ENCODE results near the gene TFCP2L1. TPM values are rescaled to one million over a fixed set of nuclear protein-coding genes. Genes with fewer than 3 reads are reported as not detected.

TFCP2L1 gene
- total and polyA plus RNA-seq, 9 donors = 0.05 to 13.8 (median 0.86) TPM; not detected in 1

DNA sequence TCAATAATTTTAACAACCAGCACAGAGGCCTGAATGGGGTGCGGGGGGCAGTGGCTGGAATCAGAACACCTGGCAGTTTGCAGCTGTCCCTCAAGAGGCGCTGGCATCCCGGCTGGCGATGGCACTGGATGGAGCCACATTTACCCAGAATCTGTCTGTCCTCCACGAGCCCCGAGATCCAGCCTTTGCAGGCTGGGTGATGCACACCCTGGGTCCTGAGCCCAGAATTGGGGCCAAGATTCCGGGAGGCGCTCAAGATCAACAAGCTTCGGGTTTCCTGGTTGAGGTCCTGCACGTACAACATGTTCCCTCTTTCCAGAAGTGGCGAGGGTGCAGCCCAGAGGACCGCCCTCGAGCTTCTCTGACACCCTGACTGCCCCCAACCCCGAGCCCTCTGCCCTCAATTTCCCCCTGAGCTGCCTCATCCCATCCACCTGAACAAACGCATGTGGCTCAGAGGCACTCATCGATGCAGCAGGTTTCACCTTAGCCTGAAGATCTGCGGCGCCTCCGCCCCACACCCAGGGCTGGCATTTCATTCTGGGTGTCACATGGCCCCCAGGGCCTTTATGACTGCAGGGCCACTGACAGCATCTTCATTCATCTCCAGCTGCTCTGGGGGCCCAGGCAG is 97.5 kb downstream of the TFCP2L1 start:
- intact Hi-C loops (cut with DNase I) = no loop called here
- Histone ChIP-seq H3K27ac (no peak overlapping the region), H3K27me3 (no peaks in the 10 kb centered on the region), H3K36me3 (no peaks in the 10 kb centered on the region), H3K4me3 (no peak overlapping the region), H3K9me3 (no peaks in the 10 kb centered on the region), H3K4me1 (ENCODE audit: insufficient read depth) (no peaks in the 10 kb centered on the region)
- TF ChIP-seq POLR2A (IDR thresholded peaks at IDR 0.05) = no peak
- 87 to 92% (median 87%) methylated on average over 19 of the region's 19 CpGs for WGBS, 3 donors
- no peak for DNase-seq

GRCh38 chr2:121186261-121186660 is 98.7 kb downstream of the TFCP2L1 start:
- WGBS, 3 donors = 80 to 93% (median 83%) methylated on average over 9 of the region's 9 CpGs
- Histone ChIP-seq H3K27ac (no peak overlapping the region), H3K27me3 (no peaks in the 10 kb centered on the region), H3K4me1 (ENCODE audit: insufficient read depth) (no peaks in the 10 kb centered on the region), H3K4me3 (no peak overlapping the region), H3K9me3 (no peaks in the 10 kb centered on the region), H3K36me3 (no peaks in the 10 kb centered on the region)
- intact Hi-C loops (cut with DNase I) = no loop called here
- no peak for DNase-seq
- TF ChIP-seq EP300 (IDR thresholded peaks at IDR 0.05) = no peak
- TF ChIP-seq, protein P1, sequence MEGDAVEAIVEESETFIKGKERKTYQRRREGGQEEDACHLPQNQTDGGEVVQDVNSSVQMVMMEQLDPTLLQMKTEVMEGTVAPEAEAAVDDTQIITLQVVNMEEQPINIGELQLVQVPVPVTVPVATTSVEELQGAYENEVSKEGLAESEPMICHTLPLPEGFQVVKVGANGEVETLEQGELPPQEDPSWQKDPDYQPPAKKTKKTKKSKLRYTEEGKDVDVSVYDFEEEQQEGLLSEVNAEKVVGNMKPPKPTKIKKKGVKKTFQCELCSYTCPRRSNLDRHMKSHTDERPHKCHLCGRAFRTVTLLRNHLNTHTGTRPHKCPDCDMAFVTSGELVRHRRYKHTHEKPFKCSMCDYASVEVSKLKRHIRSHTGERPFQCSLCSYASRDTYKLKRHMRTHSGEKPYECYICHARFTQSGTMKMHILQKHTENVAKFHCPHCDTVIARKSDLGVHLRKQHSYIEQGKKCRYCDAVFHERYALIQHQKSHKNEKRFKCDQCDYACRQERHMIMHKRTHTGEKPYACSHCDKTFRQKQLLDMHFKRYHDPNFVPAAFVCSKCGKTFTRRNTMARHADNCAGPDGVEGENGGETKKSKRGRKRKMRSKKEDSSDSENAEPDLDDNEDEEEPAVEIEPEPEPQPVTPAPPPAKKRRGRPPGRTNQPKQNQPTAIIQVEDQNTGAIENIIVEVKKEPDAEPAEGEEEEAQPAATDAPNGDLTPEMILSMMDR (IDR thresholded peaks at IDR 0.05) = no peak
- no peak for TF ChIP-seq POLR2A (IDR thresholded peaks at IDR 0.05)

- H3K4me1 ChIP-seq (ENCODE audit: insufficient read depth) = no peaks in the 10 kb centered on the region
- DNase-seq = no peak
- H3K27me3 ChIP-seq = no peaks in the 10 kb centered on the region
- H3K27ac ChIP-seq = no peak overlapping the region
- no peaks in the 10 kb centered on the region for H3K9me3 ChIP-seq
- intact Hi-C loops (cut with DNase I) = no loop called here
- TF ChIP-seq POLR2A (IDR thresholded peaks at IDR 0.05) = no peak
- no peak for TF ChIP-seq EP300 (IDR thresholded peaks at IDR 0.05)
- TF ChIP-seq, protein P1 (IDR thresholded peaks at IDR 0.05) = no peak
- H3K4me3 ChIP-seq = no peak overlapping the region
- 52 to 67% (median 57%) methylated on average over 5 of the region's 5 CpGs for WGBS, 3 donors
- H3K36me3 ChIP-seq = no peaks in the 10 kb centered on the region
Measured at GRCh38 chr2:121185571-121186074, 99.4 kb downstream of the TFCP2L1 start.

DNA sequence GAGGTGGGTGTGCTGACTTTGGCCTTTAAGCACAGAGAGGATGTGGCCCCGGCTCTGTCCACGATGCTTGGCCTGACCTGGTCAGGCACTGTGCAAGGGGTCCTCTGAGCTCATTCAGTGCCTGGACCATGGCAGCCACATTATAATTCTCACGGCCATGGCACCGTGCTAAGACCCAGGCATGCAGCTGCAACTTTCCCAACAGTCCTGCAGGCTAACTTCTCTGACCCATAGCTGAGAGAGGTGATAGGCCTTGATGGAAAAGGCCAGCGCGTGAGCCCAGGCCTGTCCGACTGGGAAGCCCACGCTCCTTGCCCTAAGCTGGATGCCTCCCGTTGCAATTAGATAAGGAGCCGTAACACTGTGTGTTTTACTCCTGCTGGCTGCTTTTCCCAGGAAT is 99.9 kb downstream of the TFCP2L1 start:
- intact Hi-C loops (cut with DNase I) = no loop called here
- Histone ChIP-seq H3K27me3 (no peaks in the 10 kb centered on the region), H3K4me1 (ENCODE audit: insufficient read depth) (no peaks in the 10 kb centered on the region), H3K9me3 (no peaks in the 10 kb centered on the region), H3K27ac (no peak overlapping the region), H3K4me3 (no peak overlapping the region), H3K36me3 (no peaks in the 10 kb centered on the region)
- TF ChIP-seq, protein P1 (IDR thresholded peaks at IDR 0.05) = no peak
- TF ChIP-seq POLR2A (IDR thresholded peaks at IDR 0.05) = no peak
- TF ChIP-seq EP300 (IDR thresholded peaks at IDR 0.05) = no peak
- DNase-seq = no peak
- 58 to 62% (median 60%) methylated on average over 10 of the region's 10 CpGs for WGBS, 3 donors

GRCh38 chr2:121184248-121184862 is 100.6 kb downstream of the TFCP2L1 start:
- intact Hi-C loops (cut with DNase I) = no loop called here
- no peaks in the 10 kb centered on the region for H3K36me3 ChIP-seq
- no peak overlapping the region for H3K4me3 ChIP-seq
- DNase-seq = no peak
- TF ChIP-seq EP300 (IDR thresholded peaks at IDR 0.05) (no peak), POLR2A (IDR thresholded peaks at IDR 0.05) (no peak)
- TF ChIP-seq, protein P1 (IDR thresholded peaks at IDR 0.05) = no peak
- H3K4me1 ChIP-seq (ENCODE audit: insufficient read depth) = no peaks in the 10 kb centered on the region
- no peaks in the 10 kb centered on the region for H3K27me3 ChIP-seq
- no peaks in the 10 kb centered on the region for H3K9me3 ChIP-seq
- H3K27ac ChIP-seq = no peak overlapping the region
- 77 to 92% (median 80%) methylated on average over 7 of the region's 7 CpGs for WGBS, 3 donors
